Mucosa of rectum (tissue), 2 donors: ENCODE measurements around the gene ZBTB42.

Source experiments
- H3K27ac ChIP-seq, 2 donors: one replicate each; pipeline ENCODE4 v1.7.0; 2013; ENCODE audit warnings: inconsistent platforms in 2 of 2, low read depth in 2 of 2, low read length in 2 of 2
- H3K27me3 ChIP-seq, 2 donors: one replicate each; pipeline ENCODE4 v1.7.0; 2013; ENCODE audit warnings: low read length in 2 of 2; ENCODE audit not compliant: control insufficient read depth in 2 of 2, insufficient read depth in 2 of 2
- H3K36me3 ChIP-seq, 2 donors: one replicate each; pipeline ENCODE4 v1.7.0; 2013; ENCODE audit warnings: low read length in 2 of 2; ENCODE audit not compliant: control insufficient read depth in 2 of 2, insufficient read depth in 2 of 2
- H3K4me1 ChIP-seq, 2 donors: one replicate each; pipeline ENCODE4 v1.7.0; 2013; ENCODE audit warnings: low read length in 2 of 2, mild to moderate bottlenecking in 1 of 2; ENCODE audit not compliant: control insufficient read depth in 2 of 2, insufficient read depth in 2 of 2
- H3K4me3 ChIP-seq, 2 donors: one replicate each; pipeline ENCODE4 v1.7.0; 2013; ENCODE audit warnings: low read length in 2 of 2
- H3K9ac ChIP-seq, 2 donors: one replicate each; pipeline ENCODE4 v1.7.0; 2013; ENCODE audit warnings: low read length in 2 of 2, low read depth in 1 of 2, mild to moderate bottlenecking in 1 of 2
- H3K9me3 ChIP-seq, 2 donors: one replicate each; pipeline ENCODE4 v1.7.0; 2013; ENCODE audit warnings: low read length in 2 of 2; ENCODE audit not compliant: control insufficient read depth in 2 of 2
- donor health status: healthy.
- donor health status: Normal muscosa, but diverticular disease.

ZBTB42 gene

DNA sequence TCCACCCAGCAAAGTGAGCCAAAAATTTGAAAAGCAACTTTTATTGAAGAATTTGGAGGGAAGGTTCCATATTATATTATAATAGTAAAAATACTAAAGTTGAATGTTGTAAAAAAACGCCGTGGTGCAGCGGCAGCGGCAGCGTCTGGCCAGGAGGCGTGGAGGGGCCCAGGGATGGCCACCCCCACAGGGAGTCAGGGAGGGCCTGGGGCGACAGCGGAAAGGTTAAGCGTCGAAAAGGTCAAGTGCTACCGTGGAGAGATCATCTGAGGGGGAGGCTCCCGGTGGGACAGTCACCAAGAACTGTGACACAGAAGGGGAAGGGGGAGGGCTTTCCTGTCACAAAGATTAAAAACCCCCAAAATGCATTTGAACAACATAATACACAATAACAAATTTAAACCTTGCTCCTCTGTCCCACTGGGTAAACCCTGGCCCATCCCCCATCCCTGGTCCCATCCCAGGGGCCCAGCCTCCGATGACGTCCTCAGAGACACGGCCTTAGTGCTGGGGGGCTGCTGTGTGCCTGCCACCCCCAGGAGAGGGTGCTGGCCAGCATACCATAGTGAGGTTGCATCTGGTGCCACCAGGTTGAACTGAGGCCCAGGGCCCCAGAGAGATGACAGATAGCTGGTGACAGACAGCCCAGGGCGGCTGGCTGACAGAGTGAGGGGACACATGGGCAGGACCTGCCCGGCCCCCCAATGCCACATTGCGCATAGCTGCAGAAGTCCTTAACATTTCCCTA lies 31.4 kb upstream of the ZBTB42 start:
- Histone ChIP-seq H3K36me3 (peaks cover 29 to 30% of the 10 kb centered on the region in 2 donors), H3K4me3 (no peak overlapping the region), H3K4me1 (peaks cover 2 to 3% of the 10 kb centered on the region in 2 donors), H3K27me3 (no peaks in the 10 kb centered on the region), H3K27ac (no peak overlapping the region), H3K9ac (no peak overlapping the region), H3K9me3 (no peaks in the 10 kb centered on the region)

DNA sequence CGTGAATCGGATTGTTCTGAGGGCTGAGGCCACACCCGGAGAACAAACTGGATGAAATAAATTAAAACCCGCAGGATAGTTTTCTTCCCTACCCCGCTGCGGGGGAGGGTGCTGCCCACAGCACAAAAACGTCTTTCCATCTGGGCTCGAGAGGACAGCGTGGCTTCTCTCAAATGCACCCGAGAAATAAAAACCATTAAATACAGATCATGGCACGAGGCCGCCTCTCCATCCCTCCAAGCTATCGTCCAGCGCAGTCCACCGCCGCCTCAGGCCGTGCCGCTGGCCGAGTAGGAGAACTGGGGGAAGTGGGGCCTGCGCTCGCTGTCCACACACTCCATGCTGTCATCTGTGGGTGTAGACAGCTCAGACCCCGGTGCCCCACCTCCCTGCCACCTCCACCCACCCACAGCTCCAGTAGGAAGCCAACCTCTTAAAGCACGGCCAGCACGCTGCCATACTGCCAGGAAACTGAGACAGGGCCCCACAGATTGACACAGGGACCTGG lies 30.8 kb upstream of the ZBTB42 start:
- Histone ChIP-seq H3K36me3 (peaks cover 33% of the 10 kb centered on the region in 2 donors), H3K4me3 (no peak overlapping the region), H3K9me3 (no peaks in the 10 kb centered on the region), H3K27ac (no peak overlapping the region), H3K27me3 (no peaks in the 10 kb centered on the region), H3K9ac (no peak overlapping the region), H3K4me1 (peaks cover 2 to 3% of the 10 kb centered on the region in 2 donors)

DNA sequence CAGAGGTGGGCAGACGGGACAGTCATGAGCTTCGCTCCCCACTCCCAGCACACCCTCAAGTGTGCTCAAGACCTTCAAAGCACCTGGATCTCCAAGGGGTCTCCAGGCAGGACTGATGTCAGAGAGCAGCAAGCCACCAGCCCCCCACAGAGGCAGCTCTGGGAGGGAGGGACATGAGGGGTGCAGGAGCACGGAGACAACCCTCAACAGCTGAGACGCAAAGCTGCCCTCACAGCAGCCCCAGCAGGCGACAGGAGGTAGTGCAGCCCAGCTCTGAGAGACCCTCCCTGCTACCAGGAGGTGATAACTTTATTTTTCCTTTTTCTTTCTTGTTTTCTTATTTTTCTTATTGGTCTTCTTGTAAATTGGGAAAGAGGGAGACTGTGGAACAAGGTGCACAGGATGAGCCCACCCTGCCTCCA lies 30.0 kb upstream of the ZBTB42 start:
- Histone ChIP-seq H3K9ac (no peak overlapping the region), H3K4me3 (no peak overlapping the region), H3K27ac (no peak overlapping the region), H3K9me3 (no peaks in the 10 kb centered on the region), H3K36me3 (peaks cover 33 to 39% of the 10 kb centered on the region in 2 donors), H3K27me3 (no peaks in the 10 kb centered on the region), H3K4me1 (peaks cover 2 to 3% of the 10 kb centered on the region in 2 donors)

GRCh38 chr14:104771374-104771773 lies 29.5 kb upstream of the ZBTB42 start:
- Histone ChIP-seq H3K27ac (no peak overlapping the region), H3K4me1 (peaks cover 2 to 3% of the 10 kb centered on the region in 2 donors), H3K4me3 (no peak overlapping the region), H3K9ac (no peak overlapping the region), H3K27me3 (no peaks in the 10 kb centered on the region), H3K36me3 (peaks cover 33 to 39% of the 10 kb centered on the region in 2 donors), H3K9me3 (no peaks in the 10 kb centered on the region)

GRCh38 chr14:104771918-104772706 lies 28.8 kb upstream of the ZBTB42 start:
- Histone ChIP-seq H3K27ac (no peak overlapping the region), H3K4me1 (peaks cover 2 to 3% of the 10 kb centered on the region in 2 donors), H3K4me3 (no peak overlapping the region), H3K9ac (no peak overlapping the region), H3K36me3 (peaks cover 36 to 42% of the 10 kb centered on the region in 2 donors), H3K9me3 (no peaks in the 10 kb centered on the region), H3K27me3 (no peaks in the 10 kb centered on the region)

DNA sequence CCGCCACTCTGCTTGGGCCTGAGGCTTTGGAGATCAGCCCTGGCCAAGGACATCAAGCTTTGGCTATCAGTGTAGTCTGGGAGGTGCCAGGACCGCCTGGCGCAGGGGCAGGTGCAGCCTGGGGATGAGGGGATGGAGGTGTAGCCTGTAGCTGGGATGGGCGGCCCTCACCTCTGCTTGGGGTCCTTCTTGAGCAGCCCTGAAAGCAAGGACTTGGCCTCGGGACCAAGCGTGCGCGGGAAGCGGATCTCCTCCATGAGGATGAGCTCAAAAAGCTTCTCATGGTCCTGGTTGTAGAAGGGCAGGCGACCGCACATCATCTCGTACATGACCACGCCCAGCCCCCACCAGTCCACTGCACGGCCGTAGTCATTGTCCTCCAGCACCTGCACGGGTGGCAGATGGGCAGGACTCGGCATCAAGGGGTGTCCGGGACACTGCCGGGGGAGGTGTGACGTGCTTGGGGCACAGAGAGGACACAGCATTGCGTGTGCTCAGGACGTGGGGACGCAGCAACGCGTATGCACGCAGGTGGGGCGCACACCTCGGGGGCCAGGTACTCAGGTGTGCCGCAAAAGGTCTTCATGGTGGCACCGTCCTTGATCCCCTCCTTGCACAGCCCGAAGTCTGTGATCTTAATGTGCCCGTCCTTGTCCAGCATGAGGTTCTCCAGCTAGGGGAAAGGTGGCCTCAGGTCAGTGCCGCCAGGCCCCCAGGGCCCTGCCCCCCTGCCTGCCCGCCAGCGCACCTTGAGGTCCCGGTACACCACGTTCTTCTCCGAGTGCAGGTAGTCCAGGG lies 28.0 kb upstream of the ZBTB42 start:
- no peaks in the 10 kb centered on the region for H3K9me3 ChIP-seq
- no peak overlapping the region for H3K4me3 ChIP-seq
- H3K27ac ChIP-seq, result no peak overlapping the region
- H3K36me3 ChIP-seq, result peaks cover 36 to 42% of the 10 kb centered on the region in 2 donors
- H3K4me1 ChIP-seq, result peaks cover 2 to 3% of the 10 kb centered on the region in 2 donors
- H3K27me3 ChIP-seq, result no peaks in the 10 kb centered on the region
- no peak overlapping the region for H3K9ac ChIP-seq

- no peak overlapping the region for H3K27ac ChIP-seq
- H3K9me3 ChIP-seq, result no peaks in the 10 kb centered on the region
- H3K27me3 ChIP-seq, result no peaks in the 10 kb centered on the region
- H3K9ac ChIP-seq, result no peak overlapping the region
- no peak overlapping the region for H3K4me3 ChIP-seq
- H3K4me1 ChIP-seq, result peaks cover under 1 to 2% of the 10 kb centered on the region in 2 donors
- peaks cover 36 to 42% of the 10 kb centered on the region in 2 donors for H3K36me3 ChIP-seq
Observed at GRCh38 chr14:104773505-104774452, 27.1 kb upstream of the ZBTB42 start.

DNA sequence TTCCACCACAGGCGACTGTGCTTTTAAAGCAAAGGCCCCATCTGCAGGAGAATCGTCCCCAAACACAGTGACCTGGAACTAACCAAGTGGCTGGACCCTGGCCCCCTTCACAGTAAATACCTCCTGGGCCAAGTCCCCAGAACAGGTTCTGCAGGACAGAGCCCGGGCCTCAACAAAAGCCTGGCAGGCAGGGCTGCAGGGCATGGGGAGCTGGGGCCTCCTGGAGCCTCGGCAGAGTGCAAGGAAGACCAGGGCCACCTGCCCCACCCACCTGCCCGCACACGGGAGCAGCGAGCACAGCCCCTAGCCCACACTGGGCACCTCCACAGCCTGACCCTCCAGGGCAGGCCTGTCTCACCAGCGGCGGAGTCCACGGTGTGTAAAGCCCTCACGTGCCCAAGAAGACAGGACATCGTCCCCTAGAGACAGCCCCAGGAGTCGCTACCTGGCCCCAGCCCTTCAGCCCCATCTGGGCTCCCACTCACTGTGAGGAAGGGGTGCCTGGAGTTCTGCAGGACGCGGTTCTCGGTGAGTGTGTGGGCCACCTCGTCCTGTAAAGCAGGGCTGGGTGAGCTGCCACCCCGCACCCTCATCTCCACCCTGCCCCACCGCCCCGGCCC lies 26.3 kb upstream of the ZBTB42 start:
- Histone ChIP-seq H3K9me3 (no peaks in the 10 kb centered on the region), H3K9ac (no peak overlapping the region), H3K27me3 (no peaks in the 10 kb centered on the region), H3K4me3 (no peak overlapping the region), H3K27ac (no peak overlapping the region), H3K36me3 (peaks cover 36 to 42% of the 10 kb centered on the region in 2 donors), H3K4me1 (no peaks in the 10 kb centered on the region)

GRCh38 chr14:104775073-104775489 lies 25.8 kb upstream of the ZBTB42 start:
- H3K4me3 ChIP-seq, result no peak overlapping the region
- no peaks in the 10 kb centered on the region for H3K4me1 ChIP-seq
- H3K9me3 ChIP-seq, result no peaks in the 10 kb centered on the region
- no peak overlapping the region for H3K27ac ChIP-seq
- H3K36me3 ChIP-seq, result peaks cover 37 to 42% of the 10 kb centered on the region in 2 donors
- H3K9ac ChIP-seq, result no peak overlapping the region
- H3K27me3 ChIP-seq, result no peaks in the 10 kb centered on the region
